Endodermal cell (in vitro differentiated cells): ENCODE measurements around the gene VILL. TPM values are rescaled to one million over a fixed set of nuclear protein-coding genes. Genes with fewer than 3 reads are reported as not detected.

ENCODE experiments used
- DNase-seq: peaks from one replicate; pipeline ENCODE4 v3.0.0-alpha.2; 2017
- H3K27ac ChIP-seq: 2 replicates; pipeline ENCODE4 v1.5.1; 2013; ENCODE audit warnings: mild to moderate bottlenecking, low read depth, low read length, moderate library complexity
- H3K27me3 ChIP-seq: 2 replicates; pipeline ENCODE4 v1.6.1; 2013; ENCODE audit warnings: mild to moderate bottlenecking, low read length, moderate library complexity; ENCODE audit not compliant: insufficient read depth, control insufficient read depth, poor library complexity, severe bottlenecking
- H3K36me3 ChIP-seq: 2 replicates; pipeline ENCODE4 v1.7.0; 2013; ENCODE audit warnings: mild to moderate bottlenecking, low read length, moderate library complexity; ENCODE audit not compliant: control insufficient read depth, insufficient read depth
- H3K4me1 ChIP-seq: one replicate; pipeline ENCODE4 v1.7.0; 2013; ENCODE audit warnings: low read length; ENCODE audit not compliant: control insufficient read depth, insufficient read depth
- H3K4me3 ChIP-seq: 2 replicates; pipeline ENCODE4 v1.5.1; 2013; ENCODE audit warnings: mild to moderate bottlenecking, low read length, moderate library complexity
- H3K9ac ChIP-seq: 2 replicates; pipeline ENCODE4 v1.6.1; 2013; ENCODE audit warnings: mild to moderate bottlenecking, low read length, moderate library complexity; ENCODE audit not compliant: poor library complexity, severe bottlenecking; ENCODE audit errors: extremely low read depth
- H3K9me3 ChIP-seq: 2 replicates; pipeline ENCODE4 v1.6.1; 2013; ENCODE audit warnings: mild to moderate bottlenecking, low read length, moderate library complexity; ENCODE audit not compliant: control insufficient read depth
- H3K27ac Mint-ChIP-seq: 2 replicates; pipeline ENCODE4 v1.8.0; 2020; ENCODE audit warnings: mixed read lengths
- H3K27me3 Mint-ChIP-seq: 2 replicates; pipeline ENCODE4 v1.8.0; 2021; ENCODE audit warnings: mild to moderate bottlenecking, mixed read lengths; ENCODE audit not compliant: insufficient read depth
- H3K36me3 Mint-ChIP-seq: 2 replicates; pipeline ENCODE4 v1.8.0; 2020; ENCODE audit warnings: low read depth, mixed read lengths
- H3K4me1 Mint-ChIP-seq: 2 replicates; pipeline ENCODE4 v1.8.0; 2020; ENCODE audit warnings: mixed read lengths
- H3K4me3 Mint-ChIP-seq: 2 replicates; pipeline ENCODE4 v1.8.0; 2020; ENCODE audit warnings: mild to moderate bottlenecking, moderate library complexity, mixed read lengths
- H3K9me3 Mint-ChIP-seq: 2 replicates; pipeline ENCODE4 v1.8.0; 2020; ENCODE audit warnings: mild to moderate bottlenecking, mixed read lengths
- WGBS, 2 experiments: methylation state at CpG; one replicate each; pipeline versions ENCODE4 v1.1.5 to v1.1.7; 2013; ENCODE audit warnings: missing lambda C conversion rate in 2 of 2, mixed read lengths in 1 of 2; ENCODE audit not compliant: insufficient coverage in 1 of 2, insufficient read length in 1 of 2; 5-methylcytosine and 5-hydroxymethylcytosine counted together
- total RNA-seq, 2 donors: library from RNA; stranded (reverse); fragmentation: NEBNext Ultra II Directional in 1 of 2; extraction: Animal tissue kit (Norgen Biotek cat#: 25700) in 1 of 2; gene quantifications; 2 replicates in 1 of 2; 3 replicates in 1 of 2; pipeline ENCODE4 v1.2.1, GENCODE V29; 2021
- TF ChIP-seq, protein P1 (sequence below): fragments of 200-600 bp; sonication (generic); conservative IDR thresholded peaks from 2 replicates; pipeline ENCODE4 v1.5.0; 2021; ENCODE audit warnings: antibody characterized with exemption, mild to moderate bottlenecking

VILL gene
- total RNA-seq, 2 donors from 2014 or later: 16.0 to 21.3 TPM

DNA sequence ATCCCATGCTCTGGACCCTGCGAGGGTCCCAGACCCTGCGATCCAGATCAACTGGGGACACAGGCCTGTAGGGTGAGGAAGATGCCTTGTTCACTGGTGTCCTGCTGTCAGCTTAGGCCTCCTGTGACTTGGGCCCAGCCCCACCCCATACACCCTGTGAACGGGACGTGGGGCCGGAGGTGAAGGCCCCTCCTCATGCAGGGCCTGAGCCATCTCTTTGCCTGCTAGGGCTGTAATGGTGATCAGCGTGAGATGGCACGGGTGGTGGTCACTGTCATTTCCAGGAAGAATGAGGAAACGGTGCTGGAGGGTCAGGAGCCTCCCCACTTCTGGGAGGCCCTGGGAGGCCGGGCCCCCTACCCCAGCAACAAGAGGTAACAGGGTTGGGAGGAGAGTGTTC lies 12.4 kb downstream of the VILL start:
- H3K36me3 Mint-ChIP-seq: peaks cover 32% of the 10 kb centered on the region
- 84 to 88% methylated on average over 4 to 9 of the region's 9 CpGs for WGBS, 2 experiments
- H3K4me3 ChIP-seq: no peak overlapping the region
- H3K9ac ChIP-seq: no peak overlapping the region
- peaks cover 13% of the 10 kb centered on the region for H3K4me1 Mint-ChIP-seq
- H3K4me1 ChIP-seq: peaks cover 8% of the 10 kb centered on the region
- TF ChIP-seq, protein P1, sequence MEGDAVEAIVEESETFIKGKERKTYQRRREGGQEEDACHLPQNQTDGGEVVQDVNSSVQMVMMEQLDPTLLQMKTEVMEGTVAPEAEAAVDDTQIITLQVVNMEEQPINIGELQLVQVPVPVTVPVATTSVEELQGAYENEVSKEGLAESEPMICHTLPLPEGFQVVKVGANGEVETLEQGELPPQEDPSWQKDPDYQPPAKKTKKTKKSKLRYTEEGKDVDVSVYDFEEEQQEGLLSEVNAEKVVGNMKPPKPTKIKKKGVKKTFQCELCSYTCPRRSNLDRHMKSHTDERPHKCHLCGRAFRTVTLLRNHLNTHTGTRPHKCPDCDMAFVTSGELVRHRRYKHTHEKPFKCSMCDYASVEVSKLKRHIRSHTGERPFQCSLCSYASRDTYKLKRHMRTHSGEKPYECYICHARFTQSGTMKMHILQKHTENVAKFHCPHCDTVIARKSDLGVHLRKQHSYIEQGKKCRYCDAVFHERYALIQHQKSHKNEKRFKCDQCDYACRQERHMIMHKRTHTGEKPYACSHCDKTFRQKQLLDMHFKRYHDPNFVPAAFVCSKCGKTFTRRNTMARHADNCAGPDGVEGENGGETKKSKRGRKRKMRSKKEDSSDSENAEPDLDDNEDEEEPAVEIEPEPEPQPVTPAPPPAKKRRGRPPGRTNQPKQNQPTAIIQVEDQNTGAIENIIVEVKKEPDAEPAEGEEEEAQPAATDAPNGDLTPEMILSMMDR: no peak
- DNase-seq: no peak
- no peaks in the 10 kb centered on the region for H3K27me3 ChIP-seq
- H3K4me3 Mint-ChIP-seq: no peak overlapping the region
- no peaks in the 10 kb centered on the region for H3K36me3 ChIP-seq
- no peaks in the 10 kb centered on the region for H3K9me3 ChIP-seq
- H3K27me3 Mint-ChIP-seq: no peaks in the 10 kb centered on the region
- H3K27ac ChIP-seq: no peak overlapping the region
- no peak overlapping the region for H3K27ac Mint-ChIP-seq
- H3K9me3 Mint-ChIP-seq: no peaks in the 10 kb centered on the region

DNA sequence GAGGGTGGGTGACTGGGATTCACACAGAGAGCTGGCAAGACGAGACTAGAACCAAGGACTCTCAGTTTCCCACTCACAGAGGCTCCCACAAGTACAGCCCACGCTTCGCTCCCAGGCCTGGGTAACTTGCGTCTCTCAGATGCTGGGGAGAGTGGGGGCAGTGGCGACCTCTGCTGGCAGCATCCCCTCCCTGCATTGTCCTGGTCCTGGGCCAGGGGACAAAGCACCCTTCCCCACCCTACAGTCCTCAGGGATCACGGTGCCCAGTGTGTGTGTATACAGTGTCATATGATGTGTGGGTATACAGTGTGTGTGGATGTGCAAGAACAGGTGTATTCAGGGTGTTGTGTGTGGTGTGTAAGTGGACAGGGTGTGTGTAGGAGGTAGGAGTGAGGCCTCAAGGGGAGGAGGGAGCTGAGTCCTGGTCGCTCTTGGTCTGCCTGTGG lies 12.8 kb downstream of the VILL start:
- Histone ChIP-seq H3K4me1 (peaks cover 4% of the 10 kb centered on the region), H3K9ac (no peak overlapping the region), H3K27ac (no peak overlapping the region), H3K4me3 (no peak overlapping the region), H3K9me3 (no peaks in the 10 kb centered on the region), H3K36me3 (no peaks in the 10 kb centered on the region), H3K27me3 (no peaks in the 10 kb centered on the region)
- peaks cover 10% of the 10 kb centered on the region for H3K4me1 Mint-ChIP-seq
- no peak overlapping the region for H3K27ac Mint-ChIP-seq
- no peak overlapping the region for H3K4me3 Mint-ChIP-seq
- no peaks in the 10 kb centered on the region for H3K27me3 Mint-ChIP-seq
- DNase-seq: peak; percentile 95
- H3K36me3 Mint-ChIP-seq: peaks cover 35% of the 10 kb centered on the region
- WGBS, 2 experiments: 33 to 38% methylated on average over 3 to 7 of the region's 7 CpGs
- TF ChIP-seq, protein P1: peak; percentile 97
- H3K9me3 Mint-ChIP-seq: no peaks in the 10 kb centered on the region

DNA sequence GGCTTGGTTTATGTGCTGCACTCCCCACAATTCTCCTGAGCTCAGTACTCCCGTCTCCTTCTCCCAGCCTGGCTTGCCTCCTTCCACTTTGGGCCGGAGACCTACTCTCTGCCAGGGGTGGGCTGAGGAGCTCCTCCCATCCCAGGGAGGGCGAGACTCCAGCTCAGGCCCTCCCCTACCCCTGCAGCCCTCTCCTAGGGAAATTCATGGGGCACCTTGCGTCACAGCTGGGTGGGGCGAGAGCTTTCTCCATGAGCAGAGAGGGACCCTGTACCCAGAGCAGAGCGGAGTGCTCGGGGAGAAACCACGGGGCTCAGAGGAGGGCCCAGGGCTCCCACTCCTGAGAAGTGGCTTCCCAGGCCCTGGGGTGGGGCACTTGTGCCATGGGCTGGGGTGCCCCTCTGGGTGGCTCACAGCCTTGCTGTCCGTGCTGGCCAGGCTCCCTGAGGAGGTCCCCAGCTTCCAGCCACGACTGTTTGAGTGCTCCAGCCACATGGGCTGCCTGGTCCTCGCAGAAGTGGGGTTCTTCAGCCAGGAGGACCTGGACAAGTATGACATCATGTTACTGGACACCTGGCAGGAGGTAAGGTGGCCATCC lies 13.3 kb downstream of the VILL start:
- H3K27me3 ChIP-seq: no peaks in the 10 kb centered on the region
- Mint-ChIP-seq H3K4me1 (peaks cover 8% of the 10 kb centered on the region), H3K36me3 (peaks cover 37% of the 10 kb centered on the region), H3K9me3 (no peaks in the 10 kb centered on the region), H3K27ac (peak overlapping the region; percentile 5), H3K27me3 (no peaks in the 10 kb centered on the region), H3K4me3 (no peak overlapping the region)
- no peak overlapping the region for H3K27ac ChIP-seq
- H3K4me1 ChIP-seq: no peaks in the 10 kb centered on the region
- H3K4me3 ChIP-seq: no peak overlapping the region
- H3K9me3 ChIP-seq: no peaks in the 10 kb centered on the region
- no peaks in the 10 kb centered on the region for H3K36me3 ChIP-seq
- H3K9ac ChIP-seq: no peak overlapping the region
- WGBS, 2 experiments: 69 to 80% methylated on average over 4 to 11 of the region's 11 CpGs
- TF ChIP-seq, protein P1: no peak
- no peak for DNase-seq
